ENCODE data around the gene MRPS18A.
A peak's percentile ranks its signal among the peaks of the same experiment; 100 is the strongest.

Gene MRPS18A

GRCh38 chr6:43687437-43688347 lies at the start of gene MRPS18A:
TSS of gene MRPS18A (minus strand) at chr6:43687791. CDS start at chr6:43687779, 12 bp downstream.
- H3K9me2 ChIP-seq (ENCODE audit: low read depth, low read length) = no peaks in the 10 kb centered on the region
- H3K79me2 ChIP-seq (ENCODE audit: insufficient read depth, low read length) = peaks cover 42% of the 10 kb centered on the region
- peak within 1 kb of the TSS; percentile 94 for H3K9ac ChIP-seq (ENCODE audit: low read length)
- H3F3A ChIP-seq (ENCODE audit: insufficient read depth, low read length) = no peaks in the 10 kb centered on the region
- peak within 1 kb of the TSS; percentile 97 for H3K4me3 ChIP-seq (ENCODE audit: low read depth, low read length, poor library complexity, severe bottlenecking)
- H2AFZ ChIP-seq (ENCODE audit: low read length) = peak within 1 kb of the TSS; percentile 93
- TF ChIP-seq CTCF (IDR thresholded peaks at IDR 0.05; ENCODE audit: low read length) = no peak
- TF ChIP-seq EZH2 (IDR thresholded peaks at IDR 0.05; ENCODE audit: borderline replicate concordance, low read length) = no peak
- peak within 1 kb of the TSS; percentile 17 for H3K27ac ChIP-seq (ENCODE audit: low read depth, low read length, poor library complexity, severe bottlenecking)
- peaks cover 2% of the 10 kb centered on the region; the same call in 1 of the 2 replicates for H3K36me3 ChIP-seq (ENCODE audit: insufficient read depth, low read length)
- no peaks in the 10 kb centered on the region for H3K27me3 ChIP-seq (ENCODE audit: insufficient read depth, low read length)
- no peaks in the 10 kb centered on the region for H3K9me3 ChIP-seq (ENCODE audit: low read length)
- no peaks in the 10 kb centered on the region for H4K20me1 ChIP-seq (ENCODE audit: insufficient read depth, low read length)
- peak within 1 kb of the TSS; percentile 93 for H3K4me2 ChIP-seq (ENCODE audit: low read length)
- H3K4me1 ChIP-seq (ENCODE audit: insufficient read depth, low read length, severe bottlenecking) = peaks cover 42% of the 10 kb centered on the region

- H3K9ac ChIP-seq (ENCODE audit: low read length) = no peak overlapping the region
- no peaks in the 10 kb centered on the region for H3K36me3 ChIP-seq (ENCODE audit: insufficient read depth, low read length)
- H3K79me2 ChIP-seq (ENCODE audit: insufficient read depth, low read length) = no peaks in the 10 kb centered on the region
- no peak overlapping the region for H3K4me3 ChIP-seq (ENCODE audit: low read depth, low read length, poor library complexity, severe bottlenecking)
- H3K4me2 ChIP-seq (ENCODE audit: low read length) = no peak overlapping the region
- TF ChIP-seq CTCF (IDR thresholded peaks at IDR 0.05; ENCODE audit: low read length) (no peak), EZH2 (IDR thresholded peaks at IDR 0.05; ENCODE audit: borderline replicate concordance, low read length) (no peak)
- H3K9me3 ChIP-seq (ENCODE audit: low read length) = no peaks in the 10 kb centered on the region
- H2AFZ ChIP-seq (ENCODE audit: low read length) = no peak overlapping the region
- no peaks in the 10 kb centered on the region for H3F3A ChIP-seq (ENCODE audit: insufficient read depth, low read length)
- H3K4me1 ChIP-seq (ENCODE audit: insufficient read depth, low read length, severe bottlenecking) = no peaks in the 10 kb centered on the region
- no peaks in the 10 kb centered on the region for H3K27me3 ChIP-seq (ENCODE audit: insufficient read depth, low read length)
- no peaks in the 10 kb centered on the region for H4K20me1 ChIP-seq (ENCODE audit: insufficient read depth, low read length)
- no peak overlapping the region for H3K27ac ChIP-seq (ENCODE audit: low read depth, low read length, poor library complexity, severe bottlenecking)
- no peaks in the 10 kb centered on the region for H3K9me2 ChIP-seq (ENCODE audit: low read depth, low read length)
These were observed 49.3 kb upstream of the MRPS18A start for GRCh38 chr6:43736844-43737243.

- no peaks in the 10 kb centered on the region for H3K27me3 ChIP-seq (ENCODE audit: insufficient read depth, low read length)
- no peaks in the 10 kb centered on the region for H3K4me1 ChIP-seq (ENCODE audit: insufficient read depth, low read length, severe bottlenecking)
- no peak overlapping the region for H3K4me2 ChIP-seq (ENCODE audit: low read length)
- no peaks in the 10 kb centered on the region for H3K9me3 ChIP-seq (ENCODE audit: low read length)
- H3K9me2 ChIP-seq (ENCODE audit: low read depth, low read length) = no peaks in the 10 kb centered on the region
- H4K20me1 ChIP-seq (ENCODE audit: insufficient read depth, low read length) = no peaks in the 10 kb centered on the region
- no peaks in the 10 kb centered on the region for H3K79me2 ChIP-seq (ENCODE audit: insufficient read depth, low read length)
- H2AFZ ChIP-seq (ENCODE audit: low read length) = no peak overlapping the region
- no peak overlapping the region for H3K4me3 ChIP-seq (ENCODE audit: low read depth, low read length, poor library complexity, severe bottlenecking)
- H3K27ac ChIP-seq (ENCODE audit: low read depth, low read length, poor library complexity, severe bottlenecking) = no peak overlapping the region
- H3K36me3 ChIP-seq (ENCODE audit: insufficient read depth, low read length) = no peaks in the 10 kb centered on the region
- no peak for TF ChIP-seq CTCF (IDR thresholded peaks at IDR 0.05; ENCODE audit: low read length)
- no peak for TF ChIP-seq EZH2 (IDR thresholded peaks at IDR 0.05; ENCODE audit: borderline replicate concordance, low read length)
- H3K9ac ChIP-seq (ENCODE audit: low read length) = no peak overlapping the region
- H3F3A ChIP-seq (ENCODE audit: insufficient read depth, low read length) = no peaks in the 10 kb centered on the region
These were observed 48.7 kb upstream of the MRPS18A start for GRCh38 chr6:43736211-43736786.
